Bronchial epithelial cell (primary cell): Measurements from ENCODE around the gene ELMO1. TPM values are rescaled to one million over a fixed set of nuclear protein-coding genes. Genes with fewer than 3 reads are reported as not detected.

Experiments
- DNase-seq: peaks from one replicate; pipeline ENCODE4 v3.0.0-alpha.2; 2010; ENCODE audit warnings: low read depth
- FAIRE-seq: peaks from 2 replicates; lab custom pipeline; 2011; peaks lifted over from hg19 to GRCh38; lab: Jason Lieb, UNC
- H3K27me3 ChIP-seq: 2 replicates; pipeline ENCODE4 v1.5.1; 2011; ENCODE audit warnings: low read length; ENCODE audit not compliant: control insufficient read depth, insufficient read depth
- H3K36me3 ChIP-seq: 2 replicates; pipeline ENCODE4 v1.5.1; 2011; ENCODE audit warnings: low read length; ENCODE audit not compliant: control insufficient read depth, insufficient read depth
- H3K4me3 ChIP-seq: 2 replicates; pipeline ENCODE4 v1.5.1; 2011; ENCODE audit warnings: mild to moderate bottlenecking, low read depth, low read length, control low read depth
- total RNA-seq: library from RNA; depleted of rRNA; stranded (reverse); fragments of >200 nt; gene quantifications from 2 replicates; pipeline ENCODE4 v1.2.1, GENCODE V29; 2014
- TF ChIP-seq, protein P1 (sequence below): IDR thresholded peaks from 2 replicates; pipeline ENCODE4 v1.5.1; 2011; ENCODE audit warnings: mild to moderate bottlenecking, moderate library complexity, low read length, control low read depth, inconsistent platforms; ENCODE audit not compliant: insufficient read depth, severe bottlenecking

The ELMO1 gene
- total RNA-seq, 1 donor from 2014 or later, result under 0.01 TPM

DNA sequence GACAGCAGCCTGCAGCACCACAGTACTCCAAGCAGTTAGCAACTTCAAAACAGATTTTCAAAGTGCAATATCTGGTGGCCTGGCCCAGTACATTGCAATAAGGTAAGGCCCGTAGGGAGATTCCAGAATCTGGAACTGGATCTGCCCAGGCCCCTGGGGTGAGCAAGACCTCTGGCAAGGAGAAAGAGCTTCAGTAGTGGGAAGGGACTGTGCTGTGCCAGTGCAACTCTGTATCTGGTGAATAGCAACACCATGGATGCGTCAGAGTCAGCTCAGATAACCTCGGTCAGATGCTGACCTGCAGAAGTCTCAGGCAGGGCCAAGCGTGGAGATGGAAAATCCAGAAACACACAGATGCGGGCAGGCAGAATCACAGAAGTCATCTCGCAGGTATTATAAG is 30.3 kb downstream of the ELMO1 start:
- FAIRE-seq, result no peak
- Histone ChIP-seq H3K27me3 (no peaks in the 10 kb centered on the region), H3K36me3 (no peaks in the 10 kb centered on the region), H3K4me3 (no peak overlapping the region)
- DNase-seq, result no peak
- TF ChIP-seq, protein P1, sequence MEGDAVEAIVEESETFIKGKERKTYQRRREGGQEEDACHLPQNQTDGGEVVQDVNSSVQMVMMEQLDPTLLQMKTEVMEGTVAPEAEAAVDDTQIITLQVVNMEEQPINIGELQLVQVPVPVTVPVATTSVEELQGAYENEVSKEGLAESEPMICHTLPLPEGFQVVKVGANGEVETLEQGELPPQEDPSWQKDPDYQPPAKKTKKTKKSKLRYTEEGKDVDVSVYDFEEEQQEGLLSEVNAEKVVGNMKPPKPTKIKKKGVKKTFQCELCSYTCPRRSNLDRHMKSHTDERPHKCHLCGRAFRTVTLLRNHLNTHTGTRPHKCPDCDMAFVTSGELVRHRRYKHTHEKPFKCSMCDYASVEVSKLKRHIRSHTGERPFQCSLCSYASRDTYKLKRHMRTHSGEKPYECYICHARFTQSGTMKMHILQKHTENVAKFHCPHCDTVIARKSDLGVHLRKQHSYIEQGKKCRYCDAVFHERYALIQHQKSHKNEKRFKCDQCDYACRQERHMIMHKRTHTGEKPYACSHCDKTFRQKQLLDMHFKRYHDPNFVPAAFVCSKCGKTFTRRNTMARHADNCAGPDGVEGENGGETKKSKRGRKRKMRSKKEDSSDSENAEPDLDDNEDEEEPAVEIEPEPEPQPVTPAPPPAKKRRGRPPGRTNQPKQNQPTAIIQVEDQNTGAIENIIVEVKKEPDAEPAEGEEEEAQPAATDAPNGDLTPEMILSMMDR, result no peak

DNA sequence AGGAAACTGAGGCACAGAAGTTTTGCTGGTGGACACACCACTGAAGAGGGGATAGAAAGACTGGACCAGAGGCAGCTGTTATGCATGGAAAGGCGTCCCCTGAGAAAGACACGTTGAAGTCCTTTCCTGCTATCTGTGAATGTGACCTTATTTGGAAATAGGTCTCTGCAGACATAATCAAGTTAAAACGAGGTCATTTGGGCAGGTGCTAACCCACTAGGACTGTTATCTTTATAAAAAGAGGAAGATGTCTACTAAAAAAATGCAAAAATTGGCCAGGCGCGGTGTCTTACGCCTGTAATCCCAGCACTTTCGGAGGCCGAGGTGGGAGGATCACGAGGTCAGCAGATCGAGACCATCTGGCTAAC is 31.6 kb downstream of the ELMO1 start:
- TF ChIP-seq, protein P1, result no peak
- DNase-seq (no peak), FAIRE-seq (no peak)
- no peak overlapping the region for H3K4me3 ChIP-seq
- H3K36me3 ChIP-seq, result no peaks in the 10 kb centered on the region
- no peaks in the 10 kb centered on the region for H3K27me3 ChIP-seq

DNA sequence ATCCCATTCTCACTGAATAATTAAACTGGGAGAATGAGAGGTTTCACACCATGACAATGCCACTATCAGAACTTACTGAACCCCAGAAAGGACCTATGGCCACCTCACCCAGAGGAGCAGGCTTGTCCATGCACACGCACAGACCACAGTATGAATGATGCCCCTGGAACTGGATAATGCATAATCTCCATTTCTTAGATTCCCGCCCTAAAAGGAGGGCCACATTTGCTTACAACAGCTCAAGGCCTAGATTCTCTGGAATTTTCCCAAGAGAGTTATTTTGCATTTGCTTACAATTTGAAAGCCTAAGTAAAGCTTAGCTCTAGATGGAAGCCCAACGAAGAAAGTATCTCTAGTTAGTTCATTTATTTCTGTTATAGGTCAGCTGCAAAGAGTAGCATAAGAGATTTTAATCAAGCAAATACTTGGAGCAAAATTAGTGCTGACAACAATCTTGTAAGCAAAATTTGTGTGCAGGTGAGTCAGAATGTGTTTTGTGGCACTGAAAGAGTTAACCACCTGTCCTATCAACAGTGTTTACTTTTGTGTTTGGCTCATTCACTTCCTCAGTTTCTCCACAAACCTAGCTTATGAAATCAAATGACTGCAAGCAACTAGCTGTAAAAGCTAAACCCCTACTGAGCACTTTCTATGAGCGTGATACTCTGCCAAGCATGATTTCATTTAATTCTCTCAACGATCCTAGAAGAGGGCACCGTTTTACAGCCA is 32.1 kb downstream of the ELMO1 start:
- no peaks in the 10 kb centered on the region for H3K27me3 ChIP-seq
- TF ChIP-seq, protein P1, result no peak
- DNase-seq, result no peak
- H3K36me3 ChIP-seq, result no peaks in the 10 kb centered on the region
- no peak overlapping the region for H3K4me3 ChIP-seq
- no peak for FAIRE-seq

- H3K4me3 ChIP-seq, result no peak overlapping the region
- FAIRE-seq, result no peak
These were observed 33.0 kb downstream of the ELMO1 start for GRCh38 chr7:37415629-37416028.

GRCh38 chr7:37414352-37414983 is 34.2 kb downstream of the ELMO1 start:
- H3K4me3 ChIP-seq, result no peak overlapping the region
- TF ChIP-seq, protein P1, result no peak
- FAIRE-seq (no peak), DNase-seq (no peak)
- no peaks in the 10 kb centered on the region for H3K27me3 ChIP-seq
- H3K36me3 ChIP-seq, result no peaks in the 10 kb centered on the region

More at GRCh38 chr7:37415629-37416028, 33.0 kb downstream of the ELMO1 start:
- TF ChIP-seq, protein P1, result no peak
- no peaks in the 10 kb centered on the region for H3K36me3 ChIP-seq
- DNase-seq, result no peak
- H3K27me3 ChIP-seq, result no peaks in the 10 kb centered on the region
